ENCODE measurements around the gene CMTM8.
A peak's percentile ranks its signal among the peaks of the same experiment; 100 is the strongest.

The CMTM8 gene

GRCh38 chr3:32340039-32340438, 101.6 kb downstream of the CMTM8 start:
- DNase-seq (ENCODE audit: low spot score) = no peak

- DNase-seq (ENCODE audit: low spot score) = no peak
These were observed 102.3 kb downstream of the CMTM8 start for GRCh38 chr3:32340611-32341365.

GRCh38 chr3:32347343-32348125, 109.1 kb downstream of the CMTM8 start:
- no peak for DNase-seq (ENCODE audit: low spot score)

GRCh38 chr3:32349184-32349583, 110.7 kb downstream of the CMTM8 start:
- no peak for DNase-seq (ENCODE audit: low spot score)

GRCh38 chr3:32352563-32352962, 114.1 kb downstream of the CMTM8 start:
- no peak for DNase-seq (ENCODE audit: low spot score)

DNA sequence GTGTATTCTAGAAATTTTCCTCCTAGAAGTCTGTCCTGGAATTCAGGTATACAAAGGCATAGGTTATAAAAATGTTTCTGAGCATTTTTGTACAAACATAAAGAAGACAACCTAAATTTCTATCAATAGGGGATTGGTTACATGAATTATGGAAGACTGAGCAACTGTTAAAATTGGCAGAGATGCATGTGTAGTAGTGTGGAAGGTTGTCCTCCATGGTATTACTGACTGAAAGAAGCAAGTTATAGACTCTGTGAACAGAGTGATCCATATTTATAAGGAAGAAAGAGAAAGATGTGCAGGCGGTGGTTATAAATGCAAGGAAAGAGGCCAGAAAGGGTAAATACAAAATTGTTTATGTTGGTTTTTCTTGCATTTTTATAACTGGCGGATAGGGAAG, 114.9 kb downstream of the CMTM8 start:
- no peak for DNase-seq (ENCODE audit: low spot score)

- DNase-seq (ENCODE audit: low spot score) = no peak
These were observed 115.9 kb downstream of the CMTM8 start for GRCh38 chr3:32354362-32354778.

DNA sequence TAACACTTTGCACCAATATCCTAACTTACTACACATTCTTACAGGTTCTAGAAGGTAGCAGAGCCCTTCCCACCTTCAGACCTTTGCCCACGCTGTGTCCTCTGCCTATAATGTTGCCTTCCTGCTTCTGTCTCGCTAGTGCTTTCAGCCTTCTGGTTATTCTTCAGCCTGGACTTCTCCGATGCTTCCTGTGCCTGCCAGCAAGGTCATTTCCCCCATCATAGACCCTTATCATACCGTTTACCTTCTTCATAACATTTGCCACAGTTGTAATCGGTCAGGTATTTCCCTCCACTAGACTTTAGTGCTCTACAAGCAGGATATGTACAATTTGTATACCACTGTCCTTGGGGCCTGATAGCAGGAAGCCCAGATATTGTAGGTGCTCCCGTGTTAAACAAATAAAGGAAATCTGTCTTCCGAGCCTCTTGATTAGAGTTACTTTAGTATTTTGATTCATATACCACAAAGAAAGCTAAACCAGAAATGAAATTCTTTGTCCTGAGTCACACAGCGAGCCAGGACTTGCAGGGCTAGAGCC, 117.3 kb downstream of the CMTM8 start:
- no peak for DNase-seq (ENCODE audit: low spot score)

GRCh38 chr3:32359766-32360492, 121.4 kb downstream of the CMTM8 start:
- no peak for DNase-seq (ENCODE audit: low spot score)

- no peak for DNase-seq (ENCODE audit: low spot score)
These were observed 122.0 kb downstream of the CMTM8 start for GRCh38 chr3:32360493-32360827.

GRCh38 chr3:32366638-32367397, 128.3 kb downstream of the CMTM8 start:
- no peak for DNase-seq (ENCODE audit: low spot score)

DNA sequence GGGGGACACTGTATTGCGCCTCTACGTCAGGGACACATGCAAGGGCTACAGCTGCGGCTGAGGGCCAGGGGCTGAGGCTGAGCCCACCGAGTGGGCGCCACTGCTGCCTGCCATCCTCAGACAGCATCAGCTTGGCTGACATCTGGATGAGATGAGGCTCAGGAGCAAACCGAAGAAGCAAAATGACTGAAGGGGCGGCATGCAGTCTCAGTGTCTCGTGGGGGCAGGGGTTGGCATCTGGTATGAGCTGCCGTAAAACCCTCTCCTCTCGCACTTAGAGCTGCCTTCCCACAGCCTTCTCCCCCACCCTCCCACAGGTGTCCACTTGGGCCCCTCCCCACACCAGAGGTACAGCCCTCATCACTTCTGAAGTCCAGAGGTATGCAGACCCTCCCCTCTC, 129.0 kb downstream of the CMTM8 start:
- DNase-seq (ENCODE audit: low spot score) = no peak

GRCh38 chr3:32371461-32372212, 133.2 kb downstream of the CMTM8 start:
- no peak for DNase-seq (ENCODE audit: low spot score)

- no peak for DNase-seq (ENCODE audit: low spot score)
These were observed 133.7 kb downstream of the CMTM8 start for GRCh38 chr3:32372213-32372490.

GRCh38 chr3:32373276-32373675, 134.8 kb downstream of the CMTM8 start:
- DNase-seq (ENCODE audit: low spot score) = no peak

DNA sequence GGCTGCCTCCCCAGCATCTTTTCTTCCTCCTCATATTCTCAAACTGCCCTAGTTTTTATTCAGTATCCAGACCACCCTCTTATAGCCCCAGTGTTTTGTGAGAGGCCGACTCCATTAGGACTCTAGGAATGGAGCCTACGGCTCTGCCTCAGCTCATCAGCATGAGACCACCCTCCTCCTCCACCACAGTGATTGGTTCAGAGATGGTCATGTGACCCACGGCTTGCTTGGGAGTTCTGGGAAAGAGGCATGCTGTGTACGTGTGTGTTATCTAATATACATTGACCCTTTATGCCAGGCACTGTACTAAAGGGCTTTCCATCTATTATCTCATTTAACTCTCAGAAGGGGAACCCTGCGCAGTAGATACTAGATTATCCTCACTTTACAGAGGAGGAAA, 135.4 kb downstream of the CMTM8 start:
- no peak for DNase-seq (ENCODE audit: low spot score)

GRCh38 chr3:32374788-32375595, 136.5 kb downstream of the CMTM8 start:
- peak; percentile 76 for DNase-seq (ENCODE audit: low spot score)

- DNase-seq (ENCODE audit: low spot score) = no peak
These were observed 137.1 kb downstream of the CMTM8 start for GRCh38 chr3:32375596-32375930.

DNA sequence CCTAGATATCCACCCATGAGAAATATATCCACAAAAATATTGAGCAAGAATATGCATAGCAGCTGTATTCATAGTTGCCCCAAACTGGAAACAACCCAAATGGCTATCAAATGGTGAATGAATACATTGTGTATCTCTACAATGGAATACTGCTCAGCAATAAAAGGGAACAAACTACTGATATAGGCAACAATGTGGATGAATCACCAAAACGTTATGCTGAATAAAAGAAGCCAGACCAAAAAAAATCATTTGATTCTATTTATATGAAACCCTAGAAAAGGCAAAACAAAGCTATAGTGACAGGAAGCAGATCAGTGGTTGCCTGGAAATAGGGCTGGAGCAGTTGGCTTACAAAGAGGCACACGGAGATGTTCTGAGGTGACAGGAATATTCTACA, 137.6 kb downstream of the CMTM8 start:
- DNase-seq (ENCODE audit: low spot score) = no peak

GRCh38 chr3:32379831-32380500, 141.5 kb downstream of the CMTM8 start:
- DNase-seq (ENCODE audit: low spot score) = no peak

Measured in hematopoietic multipotent progenitor cell treated with erythropoietin and hydrocortisone succinate and interleukin-3 and kit ligand, for 15 days (in vitro differentiated cells).